ENCODE data around the gene VRK2.
"Not testable (repeated sequence)": the region's sequence is repeated elsewhere in the genome, so short reads cannot be mapped to it uniquely, and the experiment has no call there.

Gene VRK2

DNA sequence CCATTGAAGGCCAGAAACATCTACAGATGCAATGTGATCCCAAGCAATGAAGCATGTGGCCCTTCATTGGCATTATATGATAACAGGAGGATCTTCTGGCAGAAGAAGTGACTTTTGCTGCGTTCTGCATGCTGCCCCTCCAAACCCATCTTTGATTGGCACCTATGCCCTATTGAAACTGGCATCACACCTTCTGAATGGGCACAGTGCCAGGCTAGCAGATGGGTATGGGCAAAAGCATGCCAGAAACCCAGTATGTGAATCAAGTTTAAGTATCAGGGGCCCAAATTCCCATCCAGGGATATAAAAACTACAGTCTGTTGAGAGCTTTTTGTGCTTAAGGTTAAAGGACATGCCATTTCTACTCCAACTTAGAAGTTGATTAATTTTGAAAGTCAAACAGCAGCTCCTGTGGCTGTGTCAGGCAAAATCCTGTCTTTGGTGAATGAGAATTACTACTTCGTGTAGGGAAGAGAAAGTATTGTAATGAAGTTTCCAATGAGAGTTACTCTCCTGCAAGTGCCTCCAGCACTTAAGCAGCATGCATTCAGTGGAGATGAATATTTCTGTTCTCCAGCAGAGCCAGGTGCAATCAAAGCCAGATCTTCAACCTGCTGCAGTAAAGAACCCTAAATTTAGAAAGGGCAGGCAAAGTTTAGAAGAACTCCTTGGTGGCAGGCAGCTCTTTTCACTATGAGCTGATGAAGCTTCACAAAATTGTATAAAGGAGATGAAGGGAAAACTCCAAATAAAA is 8.6 kb downstream of the VRK2 start:
- DNase-seq, result no peak

DNA sequence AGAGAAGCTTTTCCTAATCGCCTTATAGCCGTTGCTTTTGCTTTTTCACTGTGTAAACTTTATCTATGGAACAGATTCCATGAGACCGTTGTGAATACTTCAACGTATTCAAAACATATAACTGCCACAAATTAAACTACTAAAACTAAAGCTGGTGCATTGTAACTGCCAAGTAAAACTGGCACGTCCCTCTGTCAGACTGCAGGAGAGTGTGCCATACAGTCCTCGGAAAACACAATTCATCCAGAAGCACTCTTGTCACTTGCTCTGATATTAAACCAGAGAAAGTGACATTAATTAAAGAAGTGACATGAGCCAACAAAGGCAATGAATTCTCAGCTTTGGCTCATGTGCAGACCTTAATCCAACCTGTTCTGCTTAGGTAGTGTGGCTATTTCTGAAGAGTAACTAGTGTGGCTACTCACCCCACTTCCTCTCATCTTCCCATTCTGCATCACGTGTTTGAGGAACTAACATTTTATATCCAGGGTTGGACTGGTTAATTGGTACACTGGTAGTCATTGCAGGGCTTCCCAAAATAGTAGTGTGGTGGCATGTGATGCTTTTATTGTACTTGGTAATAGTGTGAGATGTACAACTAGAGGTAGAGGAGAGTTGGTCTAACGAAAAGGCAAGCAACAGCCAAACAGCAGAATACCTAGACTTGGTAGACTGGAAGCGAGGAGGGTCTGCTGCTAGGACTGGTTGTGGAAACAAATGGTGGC is 9.7 kb downstream of the VRK2 start:
- no peak for DNase-seq

- no peak for DNase-seq
Observed at GRCh38 chr2:58057707-58058530, 11.3 kb downstream of the VRK2 start.

GRCh38 chr2:58063641-58064040 is 17.0 kb downstream of the VRK2 start:
- DNase-seq, result no peak

- no peak for DNase-seq
Observed at GRCh38 chr2:58064086-58064485, 17.5 kb downstream of the VRK2 start.

- DNase-seq, result no peak
Observed at GRCh38 chr2:58065248-58065647, 18.6 kb downstream of the VRK2 start.

GRCh38 chr2:58067001-58067400 is 20.4 kb downstream of the VRK2 start:
- no peak for DNase-seq

DNA sequence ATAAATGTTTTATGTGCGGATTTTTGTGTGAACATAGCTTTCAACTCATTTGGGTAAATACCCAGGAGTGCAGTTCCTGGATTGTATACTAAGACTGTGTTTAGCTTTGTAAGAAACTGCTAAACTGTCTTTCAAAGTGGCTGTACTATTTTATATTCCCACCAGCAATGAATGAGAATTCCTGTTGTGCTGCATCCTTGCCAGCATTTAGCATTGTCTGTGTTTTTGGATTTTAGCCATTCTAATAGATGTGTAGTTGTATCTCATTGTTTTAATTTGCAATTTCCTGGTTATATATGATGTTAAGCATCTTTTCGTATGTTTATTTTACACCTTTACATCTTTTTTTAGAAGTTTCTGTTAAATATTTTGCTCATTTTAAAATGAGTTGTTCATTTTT is 24.2 kb downstream of the VRK2 start:
- DNase-seq, result no peak

DNA sequence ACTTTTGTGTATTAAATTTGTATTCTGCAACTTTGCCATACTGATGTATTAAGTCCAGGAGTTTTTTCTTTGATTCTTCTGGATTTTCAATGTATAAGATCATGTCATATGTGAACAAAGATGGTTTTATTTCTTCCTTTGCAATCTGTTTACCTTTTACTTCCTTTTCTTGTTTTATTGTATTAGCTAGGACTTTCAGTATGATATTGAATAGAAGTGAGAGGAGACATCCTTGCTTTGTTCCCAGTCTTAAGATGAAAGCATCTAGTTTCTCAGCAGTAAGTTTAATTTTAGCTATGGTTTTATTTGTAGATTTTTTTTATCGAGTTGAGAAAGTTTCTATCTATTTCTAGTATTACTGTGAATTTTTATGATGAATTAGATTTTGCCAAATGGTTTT is 25.5 kb downstream of the VRK2 start:
- DNase-seq, result no peak

DNA sequence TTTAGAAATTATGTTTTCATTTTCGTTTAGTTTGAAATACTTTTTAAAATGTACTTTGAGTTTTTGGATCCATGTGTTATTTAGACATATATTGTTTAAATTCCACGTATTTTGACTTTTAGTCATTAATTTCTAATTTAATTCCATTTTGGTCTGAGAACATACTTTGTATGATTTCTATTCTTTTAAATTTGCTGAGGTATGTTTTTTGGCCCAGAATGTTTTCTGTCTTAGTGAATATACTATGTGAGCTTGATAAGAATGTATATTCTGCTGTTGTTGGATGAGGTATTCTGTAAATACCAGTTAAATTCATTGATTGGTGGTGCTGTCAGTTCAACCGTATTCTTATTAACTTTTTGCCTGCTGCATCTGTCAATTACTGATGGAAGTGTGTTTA is 26.4 kb downstream of the VRK2 start:
- DNase-seq, result no peak

GRCh38 chr2:58073751-58074150 is 27.1 kb downstream of the VRK2 start:
- DNase-seq, result no peak

GRCh38 chr2:58081000-58081399 is 34.4 kb downstream of the VRK2 start:
- DNase-seq, result no peak

DNA sequence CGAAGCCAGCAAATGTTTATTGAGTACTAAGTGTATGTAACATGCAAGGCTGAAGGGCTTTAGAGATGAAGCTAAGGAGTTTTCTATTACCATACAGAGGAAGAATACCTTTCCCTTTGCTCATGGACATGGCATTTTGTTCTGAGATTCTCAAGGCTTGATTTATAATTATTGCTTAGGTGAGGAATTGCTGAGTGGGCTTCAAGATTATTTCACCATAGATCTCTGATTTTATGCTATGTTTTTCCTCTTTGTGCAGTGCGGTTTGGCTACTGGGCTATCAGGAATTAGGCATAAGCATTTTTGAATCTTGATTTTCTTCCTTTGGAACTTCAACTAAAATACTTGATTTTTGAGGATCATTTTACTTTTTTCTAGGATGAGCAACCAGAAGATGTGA is 42.5 kb downstream of the VRK2 start:
- DNase-seq, result no peak

- DNase-seq, result not testable (repeated sequence)
Observed at GRCh38 chr2:58092772-58093171, 46.2 kb downstream of the VRK2 start.

GRCh38 chr2:58097025-58097424 is 50.4 kb downstream of the VRK2 start:
- DNase-seq, result no peak

DNA sequence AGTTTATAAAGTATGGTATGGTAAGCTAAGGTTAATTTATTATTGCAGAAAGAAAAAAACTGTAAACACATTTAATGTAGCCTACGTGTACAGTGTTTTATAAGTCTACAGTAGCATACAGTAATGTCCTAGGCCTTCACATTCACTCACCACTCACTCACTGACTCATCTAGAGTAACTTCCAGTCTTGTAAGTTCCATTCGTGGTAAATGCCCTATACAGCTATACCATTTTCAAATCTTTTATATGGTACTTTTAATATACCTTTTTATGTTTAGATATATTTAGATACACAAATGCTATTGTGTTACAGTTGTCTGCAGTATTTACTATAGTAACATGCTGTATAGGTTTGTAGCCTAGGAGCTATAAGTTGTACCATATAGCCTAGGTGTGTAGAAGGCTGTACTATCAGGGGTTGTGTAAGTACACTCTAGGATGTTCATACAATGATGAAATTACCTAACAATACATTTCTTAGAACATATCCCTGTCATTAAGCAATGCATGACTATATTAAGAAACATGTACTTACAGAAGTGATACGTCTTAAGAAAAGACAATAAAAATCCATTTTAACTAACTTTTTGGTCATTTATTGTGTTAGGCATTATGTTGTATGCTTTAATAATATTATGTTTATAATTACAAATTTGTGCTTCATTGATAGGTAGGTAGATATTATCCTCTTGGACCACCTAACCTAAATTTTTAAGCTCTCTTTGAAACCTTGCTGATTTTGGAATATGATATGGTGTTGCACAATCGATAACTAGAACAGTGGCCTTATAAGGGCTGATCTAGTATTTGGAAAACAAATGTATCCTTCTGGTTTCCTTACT is 51.9 kb downstream of the VRK2 start:
- no peak for DNase-seq

DNA sequence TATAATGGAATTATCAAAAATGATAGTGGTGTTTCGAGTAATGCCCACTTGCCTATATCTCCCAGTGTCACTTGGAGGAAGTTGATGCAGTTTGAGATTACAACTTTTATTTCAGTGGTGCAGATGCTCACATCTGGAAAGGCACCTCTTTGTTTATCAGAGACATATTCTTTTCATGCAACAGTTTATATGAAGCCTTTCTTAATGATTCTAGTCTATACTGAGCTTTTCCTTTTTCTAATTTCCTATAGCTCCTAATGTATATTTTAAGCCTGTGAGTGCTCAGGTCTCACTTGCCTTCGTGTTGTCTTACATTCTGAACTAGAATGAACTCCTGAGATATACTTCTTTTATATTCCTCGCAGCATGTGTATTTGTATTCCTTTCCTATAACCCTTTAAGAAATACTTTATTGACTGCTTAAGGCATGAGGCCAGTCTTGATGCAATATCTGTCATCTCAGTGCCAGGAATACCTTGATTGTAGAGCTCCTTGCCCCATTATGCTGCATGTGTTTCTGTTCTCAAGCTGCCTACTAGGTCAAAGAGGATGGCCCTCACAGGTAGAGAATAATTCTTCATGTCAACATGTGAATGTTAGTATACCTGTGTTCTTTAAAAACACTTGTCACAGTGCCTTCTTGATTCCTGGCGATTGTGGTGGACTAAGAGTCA is 52.6 kb downstream of the VRK2 start:
- DNase-seq, result no peak

DNA sequence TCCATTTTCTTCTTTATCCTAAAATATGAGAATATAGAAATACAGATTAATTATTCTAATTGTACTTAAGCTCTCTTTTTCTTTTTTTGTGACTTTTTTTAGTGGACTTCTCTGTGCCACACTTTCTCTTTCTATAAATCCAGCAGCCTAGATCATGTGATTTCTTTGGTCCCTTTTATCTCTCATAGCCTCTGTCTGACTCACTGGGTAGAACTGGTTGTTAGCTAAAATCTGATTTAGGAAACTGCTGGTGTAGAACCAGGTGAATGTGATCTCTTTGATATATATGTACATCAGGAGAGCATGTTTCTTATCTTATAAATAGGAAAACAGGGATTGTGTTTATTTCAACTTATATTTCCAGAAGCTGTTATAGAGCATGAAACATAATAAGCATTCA is 54.9 kb downstream of the VRK2 start:
- DNase-seq, result no peak

GRCh38 chr2:58106896-58107295 is 60.3 kb downstream of the VRK2 start:
- no peak for DNase-seq

GRCh38 chr2:58107803-58108710 is 61.5 kb downstream of the VRK2 start:
- no peak for DNase-seq

DNA sequence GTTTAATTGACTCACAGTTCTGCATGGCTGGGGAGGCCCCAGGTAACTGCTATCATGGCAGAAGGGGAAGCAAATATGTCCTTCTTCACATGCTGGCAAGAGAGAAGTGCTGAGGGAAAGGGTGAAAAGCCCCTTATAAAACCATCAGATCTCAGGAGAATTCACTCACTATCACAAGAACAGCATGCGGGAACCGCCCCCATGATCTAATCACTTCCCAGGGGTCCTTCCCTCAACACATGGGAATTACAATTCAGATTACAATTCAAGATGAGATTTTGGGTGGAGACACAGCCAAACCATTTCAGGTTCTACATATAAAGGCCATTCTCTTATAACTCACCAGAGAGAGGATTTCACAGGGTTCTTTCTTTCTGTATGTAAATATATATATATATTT is 62.9 kb downstream of the VRK2 start:
- no peak for DNase-seq

Data from NCI-H1048 (cell line).